BLaER1 treated with 17β-estradiol and CSF1 and Interleukin-3, amounts not matched to agents 10 nM and 100 nM (cell line): ENCODE measurements around the gene MTX1.
A peak's percentile ranks its signal among the peaks of the same experiment; 100 is the strongest.
"Not testable (repeated sequence)": the region's sequence is repeated elsewhere in the genome, so short reads cannot be mapped to it uniquely, and the experiment has no call there.

ENCODE experiments used
- H3K27ac ChIP-seq, 11 experiments: shearing (Covaris generic); formaldehyde crosslinking; 2 replicates each; pipeline ENCODE4 v1.8.1; 2022
- H3K27me3 ChIP-seq, 11 experiments: shearing (Covaris generic); formaldehyde crosslinking; 2 replicates each; pipeline ENCODE4 v1.8.1; 2022
- H3K36me3 ChIP-seq, 11 experiments: shearing (Covaris generic); formaldehyde crosslinking; 2 replicates each; pipeline ENCODE4 v1.8.1; 2022
- H3K4me1 ChIP-seq, 10 experiments: shearing (Covaris generic); formaldehyde crosslinking; 2 replicates each; pipeline ENCODE4 v1.8.1; 2022
- H3K4me2 ChIP-seq, 11 experiments: shearing (Covaris generic); formaldehyde crosslinking; 2 replicates each; pipeline ENCODE4 v1.8.1; 2022
- H3K4me3 ChIP-seq, 10 experiments: shearing (Covaris generic); formaldehyde crosslinking; 2 replicates each; pipeline ENCODE4 v1.8.1; 2022
- H3K9ac ChIP-seq, 11 experiments: shearing (Covaris generic); formaldehyde crosslinking; 2 replicates each; pipeline ENCODE4 v1.8.1; 2022
- H3K9me3 ChIP-seq, 11 experiments: shearing (Covaris generic); formaldehyde crosslinking; replicated peaks in 1 of 11; 2 replicates each; pipeline ENCODE4 v1.8.1; 2022
- H4K20me1 ChIP-seq, 11 experiments: shearing (Covaris generic); formaldehyde crosslinking; 2 replicates each; pipeline ENCODE4 v1.8.1; 2022
- Cebpa-rat ChIP-seq, 11 experiments: shearing (Covaris generic); IDR thresholded peaks; 2 replicates each; pipeline ENCODE4 v1.8.1; 2022

Gene MTX1

GRCh38 chr1:155206891-155207805 lies 1.3 kb upstream of the MTX1 start:
- peak overlapping the region in 9 of 10 experiments; percentile 76 to 97 (median 93); a peak in 16 of 20 replicates for H3K4me3 ChIP-seq
- H3K9me3 ChIP-seq = no peaks in the 10 kb centered on the region
- peak overlapping the region; percentile 89 to 100 (median 97); a peak in 21 of 22 replicates for H3K27ac ChIP-seq
- TF ChIP-seq Cebpa-rat (IDR thresholded peaks at IDR 0.05) = no peak
- H4K20me1 ChIP-seq = no peaks in the 10 kb centered on the region
- H3K4me2 ChIP-seq = peak overlapping the region; percentile 83 to 98 (median 94)
- peaks cover 0 to 20% (median 10%) of the 10 kb centered on the region in 11 experiments; a peak in 13 of 22 replicates for H3K36me3 ChIP-seq
- peak overlapping the region; percentile 88 to 100 (median 94); a peak in 21 of 22 replicates for H3K9ac ChIP-seq
- H3K27me3 ChIP-seq = no peaks in the 10 kb centered on the region
- H3K4me1 ChIP-seq = peaks cover 36 to 48% (median 42%) of the 10 kb centered on the region in 10 experiments

- Histone ChIP-seq H3K27me3 (no peaks in the 10 kb centered on the region), H3K4me2 (peak within 1 kb of the TSS; percentile 83 to 98 (median 94))
- TF ChIP-seq Cebpa-rat (IDR thresholded peaks at IDR 0.05) = no peak
Observed at GRCh38 chr1:155207806-155208540, 522 bp upstream of the MTX1 start, which contains the start of gene THBS3. TSS of gene THBS3 (minus strand) at chr1:155207897. CDS start at chr1:155207876, 21 bp downstream.

GRCh38 chr1:155209312-155209721 lies 822 bp downstream of the MTX1 start:
- Histone ChIP-seq H3K4me3 (peak overlapping the region; percentile 76 to 97 (median 91)), H4K20me1 (no peaks in the 10 kb centered on the region), H3K36me3 (peaks cover 0 to 22% (median 11%) of the 10 kb centered on the region in 11 experiments; a peak in 13 of 22 replicates), H3K27ac (peak overlapping the region; percentile 89 to 100 (median 97)), H3K4me1 (peaks cover 36 to 48% (median 42%) of the 10 kb centered on the region in 10 experiments), H3K9ac (peak overlapping the region; percentile 88 to 100 (median 94)), H3K27me3 (no peaks in the 10 kb centered on the region), H3K4me2 (peak overlapping the region; percentile 83 to 98 (median 94)), H3K9me3 (no peaks in the 10 kb centered on the region)
- no peak for TF ChIP-seq Cebpa-rat (IDR thresholded peaks at IDR 0.05)

More at GRCh38 chr1:155207806-155208540, 522 bp upstream of the MTX1 start, which contains the start of gene THBS3:
- peaks cover 0 to 22% (median 11%) of the 10 kb centered on the region in 11 experiments; a peak in 13 of 22 replicates for H3K36me3 ChIP-seq
- peaks cover 36 to 48% (median 42%) of the 10 kb centered on the region in 10 experiments for H3K4me1 ChIP-seq
- H3K9ac ChIP-seq = peak within 1 kb of the TSS; percentile 88 to 100 (median 94)
- no peaks in the 10 kb centered on the region for H4K20me1 ChIP-seq
- H3K9me3 ChIP-seq = no peaks in the 10 kb centered on the region
- H3K4me3 ChIP-seq = peak within 1 kb of the TSS; percentile 76 to 97 (median 91)
- H3K27ac ChIP-seq = peak within 1 kb of the TSS; percentile 89 to 100 (median 97)

GRCh38 chr1:155210314-155211104 lies 2.0 kb downstream of the MTX1 start:
- Histone ChIP-seq H3K9ac (peak overlapping the region in 8 of 11 experiments; percentile 88 to 100 (median 95); a peak in 8 of 22 replicates), H3K4me3 (peak overlapping the region in 5 of 10 experiments; percentile 76 to 97 (median 93); a peak in 5 of 20 replicates), H3K9me3 (no peaks in the 10 kb centered on the region), H3K4me2 (peak overlapping the region; percentile 83 to 98 (median 94); a peak in 21 of 22 replicates), H4K20me1 (no peaks in the 10 kb centered on the region), H3K4me1 (peaks cover 36 to 48% (median 42%) of the 10 kb centered on the region in 10 experiments), H3K27ac (peak overlapping the region in 5 of 11 experiments; percentile 38 to 100 (median 98); a peak in 9 of 22 replicates), H3K27me3 (no peaks in the 10 kb centered on the region), H3K36me3 (peaks cover 3 to 31% (median 14%) of the 10 kb centered on the region in 11 experiments; a peak in 19 of 22 replicates)
- 0 out of 22 replicates have a peak, but pooled peaks of 2 of the 11 experiments have one; percentile 9 to 19 for TF ChIP-seq Cebpa-rat (IDR thresholded peaks at IDR 0.05)

- not testable (repeated sequence) for H3K4me2 ChIP-seq, H3K27ac ChIP-seq, H3K4me3 ChIP-seq, H3K9ac ChIP-seq, H3K27me3 ChIP-seq, H4K20me1 ChIP-seq, H3K9me3 ChIP-seq
- Histone ChIP-seq H3K36me3 (peaks cover 10 to 41% (median 22%) of the 10 kb centered on the region in 11 experiments; a peak in 20 of 22 replicates), H3K4me1 (peaks cover 33 to 40% (median 35%) of the 10 kb centered on the region in 10 experiments)
Observed at GRCh38 chr1:155211381-155212050, 3.0 kb downstream of the MTX1 start.

- not testable (repeated sequence) for H3K27me3 ChIP-seq, H3K4me2 ChIP-seq, H3K27ac ChIP-seq, H3K9me3 ChIP-seq, H4K20me1 ChIP-seq, H3K9ac ChIP-seq, H3K4me3 ChIP-seq
- Histone ChIP-seq H3K36me3 (peaks cover 10 to 44% (median 24%) of the 10 kb centered on the region in 11 experiments; a peak in 20 of 22 replicates), H3K4me1 (peaks cover 27 to 34% (median 29%) of the 10 kb centered on the region in 10 experiments)
Observed at GRCh38 chr1:155212051-155212440, 3.6 kb downstream of the MTX1 start.

GRCh38 chr1:155214702-155215101 lies 6.2 kb downstream of the MTX1 start:
- peaks cover 10 to 53% (median 29%) of the 10 kb centered on the region in 11 experiments; a peak in 20 of 22 replicates for H3K36me3 ChIP-seq
- not testable (repeated sequence) for H3K9me3 ChIP-seq, H4K20me1 ChIP-seq, H3K9ac ChIP-seq, H3K4me2 ChIP-seq, H3K27me3 ChIP-seq, H3K4me3 ChIP-seq, H3K27ac ChIP-seq
- peaks cover 16 to 26% (median 21%) of the 10 kb centered on the region in 10 experiments for H3K4me1 ChIP-seq
